Kidney capillary endothelial cell (primary cell): ENCODE results near the gene ARAP2.

Experiments
- DNase-seq: peaks from one replicate; pipeline ENCODE4 v3.0.0-alpha.2; 2018; ENCODE audit warnings: low spot score

The ARAP2 gene

GRCh38 chr4:36180206-36180605, 64.1 kb downstream of the ARAP2 start:
- no peak for DNase-seq

GRCh38 chr4:36178484-36178883, 65.8 kb downstream of the ARAP2 start:
- DNase-seq = no peak

GRCh38 chr4:36177946-36178345, 66.4 kb downstream of the ARAP2 start:
- DNase-seq = no peak

GRCh38 chr4:36174570-36174969, 69.7 kb downstream of the ARAP2 start:
- no peak for DNase-seq

GRCh38 chr4:36173905-36174304, 70.4 kb downstream of the ARAP2 start:
- DNase-seq = no peak

- DNase-seq = no peak
Observed at GRCh38 chr4:36172656-36173055, 71.7 kb downstream of the ARAP2 start.

GRCh38 chr4:36168127-36168878, 76.0 kb downstream of the ARAP2 start:
- DNase-seq = no peak

GRCh38 chr4:36165631-36166005, 78.7 kb downstream of the ARAP2 start:
- no peak for DNase-seq

- no peak for DNase-seq
Observed at GRCh38 chr4:36164900-36165630, 79.2 kb downstream of the ARAP2 start.

- no peak for DNase-seq
Observed at GRCh38 chr4:36163198-36163597, 81.1 kb downstream of the ARAP2 start.

- no peak for DNase-seq
Observed at GRCh38 chr4:36159208-36159607, 85.1 kb downstream of the ARAP2 start.

- DNase-seq = no peak
Observed at GRCh38 chr4:36152735-36153134, 91.6 kb downstream of the ARAP2 start.

- DNase-seq = no peak
Observed at GRCh38 chr4:36142504-36142903, 101.8 kb downstream of the ARAP2 start.

- no peak for DNase-seq
Observed at GRCh38 chr4:36141186-36141585, 103.1 kb downstream of the ARAP2 start.

- DNase-seq = no peak
Observed at GRCh38 chr4:36140421-36140820, 103.9 kb downstream of the ARAP2 start.

- no peak for DNase-seq
Observed at GRCh38 chr4:36138220-36138619, 106.1 kb downstream of the ARAP2 start.

GRCh38 chr4:36137336-36137735, 107.0 kb downstream of the ARAP2 start:
- DNase-seq = no peak

GRCh38 chr4:36133658-36134057, 110.7 kb downstream of the ARAP2 start:
- no peak for DNase-seq

- DNase-seq = no peak
Observed at GRCh38 chr4:36133086-36133485, 111.2 kb downstream of the ARAP2 start.

GRCh38 chr4:36130641-36131040, 113.7 kb downstream of the ARAP2 start:
- no peak for DNase-seq

GRCh38 chr4:36128689-36129088, 115.6 kb downstream of the ARAP2 start:
- no peak for DNase-seq

GRCh38 chr4:36123906-36124305, 120.4 kb downstream of the ARAP2 start:
- DNase-seq = no peak

- DNase-seq = no peak
Observed at GRCh38 chr4:36115312-36115711, 129.0 kb downstream of the ARAP2 start.

GRCh38 chr4:36111172-36111571, 133.1 kb downstream of the ARAP2 start:
- no peak for DNase-seq
